ENCODE measurements around the gene SHROOM1. TPM values are rescaled to one million over a fixed set of nuclear protein-coding genes. Genes with fewer than 3 reads are reported as not detected.
A peak's percentile ranks its signal among the peaks of the same experiment; 100 is the strongest.

SHROOM1 gene
- total RNA-seq, 1 experiment from 2014 or later = 0.91 TPM

DNA sequence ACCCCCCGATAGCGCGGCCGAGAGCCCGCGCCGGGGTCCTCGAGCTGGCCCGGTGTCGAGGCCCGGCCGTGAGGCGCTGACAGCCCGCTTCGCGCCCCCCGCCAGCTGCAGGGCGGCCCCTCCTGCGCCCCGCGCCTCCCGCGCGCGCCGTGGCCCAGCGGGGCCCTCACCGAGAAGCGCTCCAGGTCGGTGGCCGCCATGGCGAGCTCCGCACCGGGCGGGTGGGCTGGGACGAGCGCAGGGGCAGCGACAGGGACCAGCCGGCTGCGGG, 53.6 kb downstream of the SHROOM1 start:
- no peak for DNase-seq (ENCODE audit: low spot score)

DNA sequence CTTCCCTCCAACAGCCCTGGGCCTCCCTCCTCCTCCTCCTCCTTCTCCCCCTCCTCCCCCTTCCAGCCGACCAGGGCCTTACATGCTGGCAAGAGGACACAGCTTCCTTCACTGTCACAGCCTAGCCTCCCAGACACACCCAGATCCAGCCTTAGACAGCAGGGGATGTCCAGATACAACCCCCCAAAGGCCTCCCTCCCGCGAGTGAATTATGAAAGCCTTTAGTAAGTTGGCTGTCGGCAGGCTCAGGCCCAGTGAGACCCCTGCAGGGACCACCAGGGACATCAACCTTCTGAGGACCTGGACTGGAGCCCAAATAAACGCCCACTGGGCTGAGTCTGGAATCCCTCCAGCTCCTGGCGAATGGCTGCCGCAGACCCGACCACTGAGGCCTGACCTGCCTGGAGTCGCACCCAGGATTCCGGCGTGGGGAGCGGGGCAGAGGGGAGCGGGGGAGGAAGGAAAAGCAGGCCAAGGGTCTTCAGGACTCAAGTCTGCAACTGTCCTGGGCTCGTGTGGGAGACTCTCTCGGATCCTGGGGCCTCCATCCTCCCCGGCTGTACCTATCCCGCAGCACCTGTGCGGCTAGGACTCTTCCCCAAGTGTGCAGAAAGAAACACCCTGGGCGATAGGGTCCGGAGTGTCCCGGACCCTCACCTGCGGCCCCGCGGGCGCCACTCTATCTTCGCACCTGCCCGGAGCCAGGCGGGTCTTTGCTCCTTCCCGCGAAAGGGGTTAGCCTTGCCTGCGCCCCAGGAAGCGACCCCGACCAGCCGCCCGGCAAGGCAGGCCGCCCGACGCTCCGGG, 54.1 kb downstream of the SHROOM1 start:
- peak; percentile 34 for DNase-seq (ENCODE audit: low spot score)

GRCh38 chr5:132775476-132775961, 54.9 kb downstream of the SHROOM1 start:
- DNase-seq (ENCODE audit: low spot score) = no peak

- DNase-seq (ENCODE audit: low spot score) = no peak
Observed at GRCh38 chr5:132774896-132775295, 55.6 kb downstream of the SHROOM1 start.

GRCh38 chr5:132774406-132774805, 56.0 kb downstream of the SHROOM1 start:
- no peak for DNase-seq (ENCODE audit: low spot score)

DNA sequence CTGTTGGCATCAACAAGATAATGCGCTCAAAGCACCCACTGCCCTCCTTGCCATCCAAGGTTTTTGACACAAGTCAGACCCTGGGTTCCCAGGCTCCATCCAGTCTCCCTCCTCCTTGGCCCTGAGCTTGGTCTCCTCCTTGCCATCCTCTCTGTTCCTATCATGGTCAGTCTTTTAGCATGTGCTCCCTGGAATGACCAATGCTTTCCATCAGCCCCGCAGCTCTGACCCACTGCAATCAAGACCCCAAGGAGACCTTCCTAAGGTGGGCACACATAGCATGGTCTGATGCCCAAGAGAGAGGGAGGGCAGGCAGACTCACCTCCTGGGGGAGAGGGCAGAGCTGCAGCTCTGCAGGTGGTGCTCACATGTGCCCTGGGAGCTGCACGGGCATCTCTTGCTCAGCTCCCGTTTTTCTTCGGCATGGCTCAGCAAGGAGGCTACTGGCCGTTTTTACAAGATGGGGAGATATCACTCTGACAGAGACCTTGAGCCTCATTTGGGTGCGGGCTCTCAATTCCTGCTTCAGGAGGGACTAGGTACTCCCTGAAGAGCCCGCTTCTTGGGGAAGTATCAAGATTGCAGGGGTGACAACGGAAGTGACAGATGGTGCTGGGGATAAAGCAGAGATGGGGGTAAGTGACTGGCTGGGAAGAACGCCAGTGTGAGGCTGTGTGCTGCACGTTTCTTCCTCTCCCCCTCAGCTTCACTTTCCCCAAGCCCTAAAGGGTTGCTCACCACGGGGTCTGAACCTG, 56.7 kb downstream of the SHROOM1 start:
- no peak for DNase-seq (ENCODE audit: low spot score)

DNA sequence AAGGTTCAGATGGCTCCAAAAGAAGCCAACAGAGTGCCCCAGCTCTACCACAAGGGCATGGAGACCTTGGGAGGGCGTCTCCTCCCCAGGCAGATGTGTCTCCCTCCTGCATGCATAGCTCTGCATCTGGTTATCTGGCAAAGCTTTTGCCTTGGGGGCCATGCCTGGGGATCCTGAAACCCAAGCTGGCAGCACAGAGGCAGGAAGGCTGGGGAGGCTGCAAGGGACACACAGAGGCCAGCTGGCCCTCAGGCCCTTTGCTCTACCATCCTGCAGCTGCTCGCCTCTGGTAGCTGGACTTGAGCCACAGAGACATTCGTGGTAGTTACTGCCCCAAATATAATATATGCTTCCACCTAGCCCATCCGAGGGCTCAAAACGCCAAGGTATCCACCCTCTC, 57.3 kb downstream of the SHROOM1 start:
- DNase-seq (ENCODE audit: low spot score) = no peak

DNA sequence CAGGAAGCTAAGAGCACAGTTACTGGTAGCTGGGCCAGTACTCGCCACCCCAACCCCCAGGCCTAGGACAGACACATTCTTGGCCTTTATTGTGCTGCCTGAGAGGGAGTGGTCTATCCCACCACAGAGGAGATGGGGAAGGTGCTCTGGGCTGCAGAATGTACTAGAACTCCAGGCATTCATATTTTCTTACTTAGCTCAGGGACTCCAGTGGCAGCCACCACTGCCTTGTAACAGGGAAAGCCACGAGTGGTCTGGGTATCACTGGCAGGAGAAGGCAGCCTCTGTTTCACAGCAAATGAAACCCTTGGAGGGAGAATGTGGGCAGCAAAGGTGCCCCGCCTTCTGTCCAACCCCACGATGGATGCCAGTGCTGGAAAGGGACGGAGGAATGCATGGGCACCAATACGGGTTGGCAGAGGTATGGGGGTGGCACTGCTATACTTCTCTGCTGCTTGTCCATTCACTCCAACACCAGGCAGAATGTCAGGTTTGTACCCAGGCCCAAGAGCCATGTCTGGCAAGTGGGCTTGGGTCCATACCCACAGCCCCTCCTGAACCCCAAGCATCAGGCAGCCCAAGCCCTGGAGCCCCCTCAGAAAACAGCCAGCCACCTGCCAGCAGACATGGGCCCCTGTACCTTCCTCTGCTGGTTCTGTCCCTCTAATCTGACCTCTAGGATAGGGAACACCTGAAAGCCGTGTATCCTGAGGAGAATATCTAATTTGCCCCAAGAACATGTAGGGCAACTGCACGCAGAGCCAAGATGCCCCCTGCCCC, 58.0 kb downstream of the SHROOM1 start:
- no peak for DNase-seq (ENCODE audit: low spot score)

Other genes starting within 250 kb of the SHROOM1 start
- not detected in 2 replicates for gene IL13, start 172.5 kb downstream of the SHROOM1 start, total RNA-seq (2014; rRNA removed; shearing (Covaris generic))
- not detected in 2 replicates for gene IL4, start 156.7 kb downstream of the SHROOM1 start, total RNA-seq (2014; rRNA removed; shearing (Covaris generic))
- gene KIF3A, start 93.1 kb downstream of the SHROOM1 start, total RNA-seq (2014; rRNA removed; shearing (Covaris generic)) = 4.8 and 7.1 TPM in 2 replicates
- gene CCNI2, start 83.2 kb downstream of the SHROOM1 start, total RNA-seq (2014; rRNA removed; shearing (Covaris generic)) = not detected in 2 replicates
- 30.3 and 33.7 TPM in 2 replicates for gene SEPTIN8, start 53.4 kb downstream of the SHROOM1 start, total RNA-seq (2014; rRNA removed; shearing (Covaris generic))
- gene SOWAHA, start 17.3 kb downstream of the SHROOM1 start, total RNA-seq (2014; rRNA removed; shearing (Covaris generic)) = 0.08 TPM in 1 of 2 replicates, not detected in the other
- 0.04 and 0.19 TPM in 2 replicates for gene GDF9, start 35.8 kb upstream of the SHROOM1 start, total RNA-seq (2014; rRNA removed; shearing (Covaris generic))
- gene UQCRQ, start 36.0 kb upstream of the SHROOM1 start, total RNA-seq (2014; rRNA removed; shearing (Covaris generic)) = 534 and 752 TPM in 2 replicates
- gene LEAP2, start 43.0 kb upstream of the SHROOM1 start, total RNA-seq (2014; rRNA removed; shearing (Covaris generic)) = 0.08 and 0.25 TPM in 2 replicates
- 19.3 and 31.7 TPM in 2 replicates for gene AFF4, start 133.0 kb upstream of the SHROOM1 start, total RNA-seq (2014; rRNA removed; shearing (Covaris generic))
- 35.6 and 68.6 TPM in 2 replicates for gene ZCCHC10, start 195.9 kb upstream of the SHROOM1 start, total RNA-seq (2014; rRNA removed; shearing (Covaris generic))
- gene HSPA4, start 221.4 kb upstream of the SHROOM1 start, total RNA-seq (2014; rRNA removed; shearing (Covaris generic)) = 190 and 227 TPM in 2 replicates

All from H4 (cell line).